Skin of body (tissue), 2 donors: ENCODE data around the gene TBL2. TPM values are rescaled to one million over a fixed set of nuclear protein-coding genes. Genes with fewer than 3 reads are reported as not detected.
"Not testable (repeated sequence)": the region's sequence is repeated elsewhere in the genome, so short reads cannot be mapped to it uniquely, and the experiment has no call there.

Experiments used
- DNase-seq: peaks from one replicate; lab custom pipeline; 2025; lab: John Stamatoyannopoulos, UW
- total RNA-seq: library from RNA; depleted of rRNA; stranded (reverse); fragments of >200 nt; gene quantifications from one replicate; pipeline ENCODE4 v1.2.3, GENCODE V29; 2014

The TBL2 gene
- total RNA-seq, 1 donor from 2014 or later, result 33.2 TPM

GRCh38 chr7:73535918-73536317, 42.5 kb downstream of the TBL2 start:
- DNase-seq, result not testable (repeated sequence)

- DNase-seq, result no peak
Observed at GRCh38 chr7:73533742-73534141, 44.6 kb downstream of the TBL2 start.

DNA sequence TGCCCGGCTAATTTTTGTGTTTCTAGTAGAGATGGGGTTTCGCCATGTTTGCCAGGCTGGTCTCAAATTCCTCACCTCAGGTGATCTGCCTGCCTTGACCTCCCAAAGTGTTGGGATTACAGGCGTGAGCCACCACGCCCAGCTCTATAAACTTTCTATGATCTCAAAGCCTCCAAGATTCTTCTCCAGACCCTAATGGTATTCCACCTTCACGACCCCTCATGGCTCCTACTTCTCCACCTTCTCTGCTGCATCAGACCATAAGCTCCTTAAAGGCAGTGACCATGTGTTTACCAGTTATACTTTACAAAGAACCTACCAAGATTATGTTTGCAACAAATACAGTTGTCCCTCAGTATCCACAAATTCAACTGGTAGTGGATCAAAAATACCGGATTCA, 46.2 kb downstream of the TBL2 start:
- DNase-seq, result no peak

- DNase-seq, result no peak
Observed at GRCh38 chr7:73530800-73531199, 47.6 kb downstream of the TBL2 start.

- DNase-seq, result no peak
Observed at GRCh38 chr7:73526896-73527821, 51.2 kb downstream of the TBL2 start.

DNA sequence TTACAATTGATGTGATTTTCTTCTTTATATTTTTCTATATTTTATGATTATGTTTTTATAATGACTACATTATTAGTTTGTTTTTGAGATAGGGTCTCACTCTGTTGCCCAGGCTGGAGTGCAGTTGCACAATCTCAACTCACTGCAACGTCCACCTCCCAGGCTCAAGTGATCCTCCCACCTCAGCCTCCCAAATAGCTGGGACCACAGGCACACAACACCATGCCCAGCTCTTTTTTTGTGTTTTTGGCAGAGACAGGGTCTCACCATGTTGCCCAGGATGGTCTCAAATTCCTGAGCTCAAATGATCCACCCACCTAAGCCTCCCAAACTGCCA, 52.3 kb downstream of the TBL2 start:
- not testable (repeated sequence) for DNase-seq

DNA sequence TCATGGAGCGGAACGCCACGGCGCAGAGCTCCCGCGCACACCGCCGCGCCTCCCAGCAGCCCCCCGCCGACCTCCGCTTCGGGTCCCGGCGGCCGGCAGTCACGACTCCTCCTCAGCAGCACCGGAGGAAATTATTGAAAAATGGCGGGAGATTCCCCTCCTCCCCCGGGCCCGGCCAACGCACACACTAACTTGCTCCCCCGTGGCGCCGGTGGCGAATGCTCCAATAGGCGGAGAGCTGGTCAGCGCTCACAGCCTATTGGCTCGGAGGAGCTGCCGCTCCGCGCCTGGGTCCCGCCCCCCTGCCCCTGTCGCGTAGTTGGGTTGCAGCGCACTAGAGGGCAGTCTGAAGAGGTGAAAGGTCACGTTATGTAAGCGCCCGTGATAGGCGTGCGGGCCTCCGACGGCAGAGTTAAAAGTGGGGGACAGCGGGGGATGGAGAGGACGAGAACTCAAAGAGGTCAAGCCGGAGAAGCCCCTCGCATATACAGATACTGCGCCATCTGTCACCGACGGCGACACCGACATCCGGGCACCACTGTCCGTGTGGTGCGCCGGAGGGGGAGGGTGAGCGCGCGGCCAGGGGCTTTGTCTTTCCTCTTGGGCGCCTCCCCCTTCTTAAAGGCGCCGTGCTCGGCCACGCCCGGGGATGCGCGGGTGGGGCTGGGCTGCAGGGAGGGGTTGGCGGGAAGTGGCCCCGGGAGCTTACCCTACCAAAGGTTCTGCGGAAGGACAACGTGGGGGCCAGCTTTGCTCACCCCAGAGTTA, 56.1 kb downstream of the TBL2 start, which contains the start of gene BAZ1B:
Gene BAZ1B (minus strand): TSS at position 189 of the 768 bp plus-strand sequence. CDS start 360 bp downstream, outside the sequence.
- DNase-seq, result peak; percentile 98

- DNase-seq, result no peak
Observed at GRCh38 chr7:73521636-73522104, 56.7 kb downstream of the TBL2 start.

DNA sequence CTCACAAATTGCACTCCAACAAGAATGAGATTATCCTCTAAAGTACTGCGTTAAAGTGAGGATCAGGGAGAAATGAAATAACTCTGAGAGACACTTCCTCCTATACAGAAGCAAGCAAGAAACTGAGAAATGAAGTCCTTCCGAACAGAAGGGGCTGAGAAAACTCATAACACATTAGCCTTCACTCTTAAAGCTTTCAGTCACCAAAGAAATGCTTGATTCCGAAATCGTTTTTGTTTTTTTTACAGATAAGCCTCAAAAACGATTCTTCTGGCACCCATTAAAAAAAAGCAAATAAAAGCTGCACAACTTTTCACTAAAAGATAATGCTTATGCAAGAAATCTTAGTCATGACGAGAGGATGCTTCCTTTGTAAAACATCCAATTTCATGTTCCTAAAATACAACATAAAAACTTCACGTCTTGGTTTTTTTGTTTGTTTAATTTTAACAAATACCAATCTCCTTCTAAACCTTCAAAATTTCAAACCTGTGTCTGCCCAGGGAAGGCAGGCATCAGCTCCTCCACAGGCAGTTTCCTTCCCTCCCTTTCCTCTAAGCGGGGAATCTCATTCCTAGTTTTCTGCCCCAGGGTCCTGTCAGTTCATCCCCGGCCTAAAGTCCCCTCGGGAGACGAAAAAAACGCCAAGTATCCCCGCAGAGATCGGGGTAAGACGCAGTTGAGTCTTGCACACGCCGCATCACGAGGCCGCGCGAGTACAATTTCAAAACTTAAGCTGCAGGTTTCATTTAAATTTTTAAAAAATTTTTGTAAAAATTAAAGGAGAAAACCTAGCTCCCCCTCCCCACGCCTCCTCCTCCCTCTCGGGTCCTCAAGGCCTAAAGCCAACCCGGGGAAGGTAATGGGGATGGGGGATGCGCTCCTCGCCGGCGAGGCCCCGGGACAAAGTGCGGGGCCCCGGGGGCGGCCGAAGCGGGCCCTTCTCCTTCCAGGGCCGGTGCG, 57.4 kb downstream of the TBL2 start:
- no peak for DNase-seq

GRCh38 chr7:73519867-73520672, 58.3 kb downstream of the TBL2 start:
- no peak for DNase-seq

- no peak for DNase-seq
Observed at GRCh38 chr7:73518470-73518869, 59.9 kb downstream of the TBL2 start.

Other genes starting within 250 kb of the TBL2 start
- gene FZD9, start 144.8 kb downstream of the TBL2 start, total RNA-seq, result 1.4 TPM
- gene BAZ1B, start 56.3 kb downstream of the TBL2 start, total RNA-seq, result 43.1 TPM
- 8.5 TPM for gene BCL7B, start 20.9 kb downstream of the TBL2 start, total RNA-seq
- gene MLXIPL, start 45.9 kb upstream of the TBL2 start, total RNA-seq, result 22.3 TPM
- gene VPS37D, start 89.3 kb upstream of the TBL2 start, total RNA-seq, result 3.6 TPM
- gene DNAJC30, start 104.9 kb upstream of the TBL2 start, total RNA-seq, result 3.4 TPM
- gene BUD23, start 105.0 kb upstream of the TBL2 start, total RNA-seq, result 28.0 TPM
- gene STX1A, start 141.1 kb upstream of the TBL2 start, total RNA-seq, result 8.5 TPM
- gene ABHD11, start 160.2 kb upstream of the TBL2 start, total RNA-seq, result 8.0 TPM
- 0.20 TPM for gene CLDN3, start 191.7 kb upstream of the TBL2 start, total RNA-seq